ENCODE results near the gene TIMM44. TPM values are rescaled to one million over a fixed set of nuclear protein-coding genes. Genes with fewer than 3 reads are reported as not detected.

Gene TIMM44
- total RNA-seq, 1 experiment from 2014 or later: 114 TPM

DNA sequence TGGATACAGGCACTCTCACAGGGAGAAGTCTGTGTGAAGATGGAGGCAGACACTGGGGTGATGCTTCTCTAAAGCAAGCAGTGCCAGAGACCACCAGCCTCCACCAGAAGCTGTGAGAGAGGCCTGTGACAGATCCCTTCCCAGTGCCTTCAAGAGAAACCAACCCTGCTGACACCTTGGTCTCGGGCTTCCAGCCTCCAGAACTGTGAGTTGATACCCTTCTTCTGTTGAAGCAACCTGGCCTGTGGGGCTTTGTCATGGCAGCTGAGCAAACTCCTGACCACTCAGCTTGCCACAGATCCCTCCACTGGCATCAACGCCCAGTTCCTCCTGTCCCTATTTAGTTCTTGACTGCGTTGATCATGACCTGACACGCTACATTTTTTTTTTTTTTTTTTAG, 33.0 kb upstream of the TIMM44 start:
- no peak overlapping the region; a peak in 1 of 7 replicates for H3K27ac Mint-ChIP-seq
- Histone ChIP-seq H2BK15ac (ENCODE audit: low read depth, low read length) (no peak overlapping the region), H3K23me2 (ENCODE audit: insufficient read length, low read depth, low read length, poor library complexity, severe bottlenecking) (no peaks in the 10 kb centered on the region), H2BK20ac (ENCODE audit: low read depth, low read length, poor library complexity, severe bottlenecking) (no peak overlapping the region), H3K27me3 (ENCODE audit: insufficient read depth, low read length) (no peaks in the 10 kb centered on the region), H4K91ac (ENCODE audit: insufficient read length, low read depth, low read length) (no peak overlapping the region), H2AFZ (ENCODE audit: low read length) (no peak overlapping the region), H3K4me2 (ENCODE audit: insufficient read depth, insufficient read length, low read length) (no peak overlapping the region), H3K18ac (ENCODE audit: insufficient read length, low read depth, low read length) (no peak overlapping the region), H4K8ac (replicated peaks; ENCODE audit: insufficient read length, low read depth, low read length) (no peak overlapping the region), H3K27ac (ENCODE audit: insufficient read length, low read depth, low read length) (no peak overlapping the region), H3T11ph (ENCODE audit: low read length) (no peak overlapping the region), H3K14ac (ENCODE audit: insufficient read depth, low read length) (no peak overlapping the region), H3K79me2 (ENCODE audit: insufficient read depth, low read length) (no peaks in the 10 kb centered on the region), H2BK120ac (ENCODE audit: low read depth, low read length, poor library complexity, severe bottlenecking) (no peak overlapping the region), H3K9me3 (ENCODE audit: control insufficient read depth, low read depth, low read length) (no peaks in the 10 kb centered on the region), H3K56ac (ENCODE audit: insufficient read length, low read depth, low read length) (no peak overlapping the region), H3K4ac (ENCODE audit: low read depth, low read length) (no peak overlapping the region), H4K20me1 (ENCODE audit: control insufficient read depth, insufficient read depth, insufficient read length) (peaks cover 3% of the 10 kb centered on the region), H3K9ac (ENCODE audit: extremely low read depth, insufficient read length, low read length) (no peak overlapping the region), H3K4me1 (ENCODE audit: insufficient read depth, low read length) (no peaks in the 10 kb centered on the region), H2BK12ac (ENCODE audit: insufficient read length, low read depth, low read length) (no peak overlapping the region), H4K5ac (ENCODE audit: insufficient read length, low read depth, low read length) (no peak overlapping the region), H2BK5ac (ENCODE audit: insufficient read length, low read length) (no peak overlapping the region), H2AK5ac (ENCODE audit: insufficient read length, low read length) (no peak overlapping the region), H3K23ac (ENCODE audit: insufficient read length, low read depth, low read length) (no peak overlapping the region), H3K79me1 (ENCODE audit: insufficient read depth, low read depth, low read length, poor library complexity, severe bottlenecking) (no peaks in the 10 kb centered on the region)
- WGBS (ENCODE audit: extremely low coverage, insufficient read length, low lambda C conversion rate): no CpG with 5 or more reads among the region's 4 CpGs
- H3K9me3 Mint-ChIP-seq: no peaks in the 10 kb centered on the region
- TF ChIP-seq CTCF (conservative IDR thresholded peaks at IDR 0.05): no peak
- H3K4me1 Mint-ChIP-seq: no peaks in the 10 kb centered on the region
- no peak overlapping the region for H3K4me3 Mint-ChIP-seq
- H3K36me3 Mint-ChIP-seq (ENCODE audit: insufficient read depth in 1 of 3, low read depth in 3 of 3): peaks cover 38 to 79% (median 68%) of the 10 kb centered on the region in 3 experiments
- no peaks in the 10 kb centered on the region for H3K27me3 Mint-ChIP-seq (ENCODE audit: low read depth)
- DNase-seq: no peak
